Mesendoderm (in vitro differentiated cells): ENCODE data around the gene SLC48A1.
A peak's percentile ranks its signal among the peaks of the same experiment; 100 is the strongest.

Experiments used
- DNase-seq: peaks from one replicate; pipeline ENCODE4 v3.0.0; 2013
- H2AK5ac ChIP-seq: 2 replicates; pipeline ENCODE4 v1.6.1; 2013; ENCODE audit warnings: low read length, inconsistent platforms
- H2BK120ac ChIP-seq: 2 replicates; pipeline ENCODE4 v1.6.1; 2013; ENCODE audit warnings: low read depth, mild to moderate bottlenecking, low read length, moderate library complexity, mixed read lengths
- H2BK15ac ChIP-seq: replicated peaks from 2 replicates; pipeline ENCODE4 v1.6.1; 2013; ENCODE audit warnings: low read depth, mild to moderate bottlenecking, moderate library complexity
- H2BK5ac ChIP-seq: 2 replicates; pipeline ENCODE4 v1.6.1; 2013; ENCODE audit warnings: low read length, inconsistent platforms
- H3K18ac ChIP-seq: 2 replicates; pipeline ENCODE4 v1.6.1; 2013; ENCODE audit warnings: mild to moderate bottlenecking, low read length, mixed read lengths
- H3K23ac ChIP-seq: one replicate; pipeline ENCODE4 v1.6.1; 2013; ENCODE audit warnings: low read length
- H3K27ac ChIP-seq: 2 replicates; pipeline ENCODE4 v1.5.1; 2013; ENCODE audit warnings: low read depth, mild to moderate bottlenecking, inconsistent platforms, low read length, moderate library complexity
- H3K27me3 ChIP-seq: 2 replicates; pipeline ENCODE4 v1.6.1; 2013; ENCODE audit warnings: low read length, control low read depth, mild to moderate bottlenecking, inconsistent platforms; ENCODE audit not compliant: insufficient read depth, poor library complexity
- H3K36me3 ChIP-seq: 2 replicates; pipeline ENCODE4 v1.6.1; 2013; ENCODE audit warnings: low read length, inconsistent platforms; ENCODE audit not compliant: control insufficient read depth, insufficient read depth
- H3K4ac ChIP-seq: one replicate; pipeline ENCODE4 v1.6.1; 2013; ENCODE audit warnings: low read depth, mild to moderate bottlenecking, low read length, moderate library complexity
- H3K4me1 ChIP-seq: 2 replicates; pipeline ENCODE4 v1.6.1; 2013; ENCODE audit warnings: low read depth, low read length, inconsistent platforms; ENCODE audit not compliant: control insufficient read depth
- H3K4me2 ChIP-seq: 2 replicates; pipeline ENCODE4 v1.6.1; 2013; ENCODE audit warnings: low read length
- H3K4me3 ChIP-seq: 2 replicates; pipeline ENCODE4 v1.5.1; 2013; ENCODE audit warnings: mild to moderate bottlenecking, low read length
- H3K56ac ChIP-seq: one replicate; pipeline ENCODE4 v1.6.1; 2013; ENCODE audit warnings: low read length
- H3K79me1 ChIP-seq: 2 replicates; pipeline ENCODE4 v1.6.1; 2013; ENCODE audit warnings: low read length, inconsistent platforms
- H3K79me2 ChIP-seq: 2 replicates; pipeline ENCODE4 v1.6.1; 2013; ENCODE audit warnings: mild to moderate bottlenecking, low read length; ENCODE audit not compliant: control insufficient read depth, insufficient read depth
- H3K9ac ChIP-seq: 2 replicates; pipeline ENCODE4 v1.6.1; 2013; ENCODE audit warnings: low read length, inconsistent platforms
- H4K5ac ChIP-seq: one replicate; pipeline ENCODE4 v1.6.1; 2013; ENCODE audit warnings: low read length
- H4K8ac ChIP-seq: one replicate; pipeline ENCODE4 v1.6.1; 2013; ENCODE audit warnings: low read depth, mild to moderate bottlenecking, control low read depth, low read length, moderate library complexity
- WGBS: extraction: QIAGEN DNeasy Blood & Tissue Kit; methylation state at CpG from one replicate; pipeline ENCODE4 v1.1.7; 2013; ENCODE audit warnings: low lambda C conversion rate, missing lambda C conversion rate; ENCODE audit not compliant: insufficient coverage; ENCODE audit errors: extremely low coverage; 5-methylcytosine and 5-hydroxymethylcytosine counted together

The SLC48A1 gene

DNA sequence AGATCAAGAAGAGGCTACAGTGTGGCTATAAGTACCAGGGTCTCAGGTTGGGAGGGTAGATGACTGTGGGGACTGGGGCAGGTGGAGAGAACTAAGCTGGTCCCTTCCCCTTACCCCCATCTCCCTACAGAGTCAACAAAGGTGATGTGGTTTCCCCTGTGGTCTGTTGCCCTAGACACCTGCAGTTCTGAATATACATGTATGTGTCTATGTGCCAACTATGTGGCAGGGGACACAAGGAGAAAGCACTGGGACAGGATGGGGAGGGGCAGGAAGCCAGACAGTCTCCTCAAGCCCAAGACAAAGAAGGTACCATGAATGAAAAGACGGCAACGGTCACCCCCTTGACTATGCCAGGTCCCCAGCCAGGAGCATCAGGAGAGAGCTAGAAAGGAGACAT, 51.2 kb downstream of the SLC48A1 start:
- Histone ChIP-seq H3K79me2 (peaks cover 4% of the 10 kb centered on the region), H3K36me3 (no peaks in the 10 kb centered on the region), H4K8ac (no peak overlapping the region), H3K27me3 (no peaks in the 10 kb centered on the region), H3K56ac (no peak overlapping the region), H2AK5ac (no peak overlapping the region), H3K9ac (no peak overlapping the region), H3K79me1 (no peaks in the 10 kb centered on the region), H3K4ac (no peak overlapping the region), H2BK5ac (no peak overlapping the region), H2BK15ac (no peak overlapping the region), H2BK120ac (no peak overlapping the region), H3K4me1 (peaks cover 19% of the 10 kb centered on the region), H3K23ac (no peak overlapping the region), H4K5ac (no peak overlapping the region), H3K18ac (no peak overlapping the region), H3K4me2 (no peak overlapping the region), H3K4me3 (no peak overlapping the region), H3K27ac (no peak overlapping the region)
- DNase-seq: no peak
- no CpG with 5 or more reads among the region's 2 CpGs for WGBS

GRCh38 chr12:47824635-47825034, 51.6 kb downstream of the SLC48A1 start:
- H2BK15ac ChIP-seq: no peak overlapping the region
- peaks cover 20% of the 10 kb centered on the region for H3K4me1 ChIP-seq
- no peaks in the 10 kb centered on the region for H3K79me1 ChIP-seq
- no peak overlapping the region for H3K4ac ChIP-seq
- no CpG with 5 or more reads among the region's 3 CpGs for WGBS
- no peak overlapping the region for H2BK5ac ChIP-seq
- no peak overlapping the region for H4K5ac ChIP-seq
- H3K18ac ChIP-seq: no peak overlapping the region
- peaks cover 2% of the 10 kb centered on the region for H3K79me2 ChIP-seq
- H3K36me3 ChIP-seq: no peaks in the 10 kb centered on the region
- H3K23ac ChIP-seq: no peak overlapping the region
- H3K27me3 ChIP-seq: no peaks in the 10 kb centered on the region
- no peak overlapping the region for H3K27ac ChIP-seq
- no peak overlapping the region for H2AK5ac ChIP-seq
- no peak overlapping the region for H3K9ac ChIP-seq
- no peak overlapping the region for H3K4me2 ChIP-seq
- DNase-seq: no peak
- no peak overlapping the region for H3K4me3 ChIP-seq
- H2BK120ac ChIP-seq: no peak overlapping the region
- H4K8ac ChIP-seq: no peak overlapping the region
- no peak overlapping the region for H3K56ac ChIP-seq

- no peak overlapping the region for H2BK5ac ChIP-seq
- no peak overlapping the region for H3K4ac ChIP-seq
- H2BK120ac ChIP-seq: no peak overlapping the region
These were observed 52.2 kb downstream of the SLC48A1 start for GRCh38 chr12:47825173-47825639.

DNA sequence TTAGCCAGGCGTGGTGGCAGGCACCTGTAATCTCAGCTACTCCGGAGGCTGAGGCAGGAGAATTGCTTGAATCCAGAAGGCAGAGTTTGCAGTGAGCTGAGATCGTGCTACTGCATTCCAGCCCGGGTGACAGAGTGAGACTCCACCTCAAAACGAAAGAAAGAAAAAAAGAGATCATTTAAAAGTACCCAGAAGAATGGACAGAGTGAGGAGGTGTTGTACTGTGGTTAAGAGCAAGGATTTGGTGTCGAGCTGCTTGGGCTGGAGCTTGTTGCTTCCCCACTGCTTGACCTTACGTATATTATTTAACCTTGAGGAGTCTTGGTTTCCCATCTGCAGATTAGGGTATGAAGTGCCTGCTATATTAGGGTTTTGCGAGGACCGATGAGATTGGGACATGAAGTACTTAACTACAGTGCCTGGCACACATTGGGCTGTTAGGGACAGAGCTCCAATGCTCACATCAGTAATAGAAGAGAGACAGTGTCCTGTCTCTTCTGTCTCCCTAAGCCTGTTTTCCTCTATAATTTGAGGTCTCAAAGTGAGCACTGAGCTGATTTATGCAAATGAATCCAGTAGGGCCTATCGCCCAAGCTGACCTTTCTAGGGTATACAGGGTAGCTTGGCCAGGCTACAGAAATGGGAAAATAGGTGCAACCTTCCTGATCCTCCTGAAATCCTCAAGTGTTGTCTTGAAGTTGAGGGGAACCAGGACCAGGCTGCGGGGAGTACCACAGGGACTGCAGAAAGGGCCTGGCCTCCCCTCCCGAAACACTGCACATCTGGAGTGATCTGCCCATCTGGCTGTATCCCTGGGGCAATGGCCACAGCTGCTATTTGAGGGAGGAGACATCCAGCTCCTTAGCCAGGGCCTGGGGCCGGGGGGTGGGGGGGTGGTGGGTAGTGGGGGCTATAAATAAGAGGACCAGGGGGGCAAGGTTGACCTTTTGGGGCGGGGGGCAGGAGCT, 55.3 kb downstream of the SLC48A1 start:
- no peaks in the 10 kb centered on the region for H3K79me2 ChIP-seq
- no peaks in the 10 kb centered on the region for H3K36me3 ChIP-seq
- no peak overlapping the region for H3K4me3 ChIP-seq
- no peak overlapping the region for H3K4me2 ChIP-seq
- H3K56ac ChIP-seq: peak overlapping the region; percentile 68
- peaks cover 8% of the 10 kb centered on the region for H3K4me1 ChIP-seq
- H2BK120ac ChIP-seq: no peak overlapping the region
- H4K5ac ChIP-seq: no peak overlapping the region
- peak overlapping the region; percentile 87 for H2AK5ac ChIP-seq
- no peaks in the 10 kb centered on the region for H3K27me3 ChIP-seq
- WGBS: no CpG with 5 or more reads among the region's 14 CpGs
- no peak overlapping the region for H2BK15ac ChIP-seq
- H3K23ac ChIP-seq: no peak overlapping the region
- H4K8ac ChIP-seq: peak overlapping the region; percentile 30
- no peak overlapping the region for H2BK5ac ChIP-seq
- peak overlapping the region; percentile 28 for H3K27ac ChIP-seq
- H3K79me1 ChIP-seq: no peaks in the 10 kb centered on the region
- H3K4ac ChIP-seq: no peak overlapping the region
- peak overlapping the region; percentile 32 for H3K18ac ChIP-seq
- H3K9ac ChIP-seq: peak overlapping the region; percentile 20
- no peak for DNase-seq

More at GRCh38 chr12:47825173-47825639, 52.2 kb downstream of the SLC48A1 start:
- no peaks in the 10 kb centered on the region for H3K27me3 ChIP-seq
- H4K8ac ChIP-seq: no peak overlapping the region
- H3K56ac ChIP-seq: no peak overlapping the region
- peaks cover under 1% of the 10 kb centered on the region for H3K79me2 ChIP-seq
- H3K23ac ChIP-seq: no peak overlapping the region
- DNase-seq: no peak
- no peak overlapping the region for H2AK5ac ChIP-seq
- no peak overlapping the region for H3K9ac ChIP-seq
- H3K18ac ChIP-seq: no peak overlapping the region
- no peak overlapping the region for H4K5ac ChIP-seq
- no peak overlapping the region for H3K27ac ChIP-seq
- H2BK15ac ChIP-seq: no peak overlapping the region
- H3K4me1 ChIP-seq: peaks cover 19% of the 10 kb centered on the region
- no peak overlapping the region for H3K4me2 ChIP-seq
- no peaks in the 10 kb centered on the region for H3K79me1 ChIP-seq
- WGBS: no CpG with 5 or more reads among the region's 6 CpGs
- no peak overlapping the region for H3K4me3 ChIP-seq
- no peaks in the 10 kb centered on the region for H3K36me3 ChIP-seq

- H2BK5ac ChIP-seq: peak overlapping the region; percentile 39
- H3K18ac ChIP-seq: peak overlapping the region; percentile 32
- no peak overlapping the region for H3K23ac ChIP-seq
- no peaks in the 10 kb centered on the region for H3K79me2 ChIP-seq
- no peaks in the 10 kb centered on the region for H3K27me3 ChIP-seq
- H3K79me1 ChIP-seq: no peaks in the 10 kb centered on the region
- H3K27ac ChIP-seq: no peak overlapping the region
- peak overlapping the region; percentile 53 for H2AK5ac ChIP-seq
- H4K5ac ChIP-seq: no peak overlapping the region
- no peak overlapping the region for H3K4me3 ChIP-seq
- H3K36me3 ChIP-seq: no peaks in the 10 kb centered on the region
- peak overlapping the region; percentile 81 for H3K56ac ChIP-seq
- peak; percentile 84 for DNase-seq
- no peak overlapping the region for H4K8ac ChIP-seq
- H3K4me2 ChIP-seq: no peak overlapping the region
- H3K4ac ChIP-seq: peak overlapping the region; percentile 1
- no peak overlapping the region for H2BK120ac ChIP-seq
- H3K4me1 ChIP-seq: peaks cover 8% of the 10 kb centered on the region
- H3K9ac ChIP-seq: peak overlapping the region; percentile 34
- no CpG with 5 or more reads among the region's 7 CpGs for WGBS
- H2BK15ac ChIP-seq: no peak overlapping the region
These were observed 56.0 kb downstream of the SLC48A1 start for GRCh38 chr12:47828976-47829482.
